Measurements from ENCODE around the gene CUL4B. TPM values are rescaled to one million over a fixed set of nuclear protein-coding genes. Genes with fewer than 3 reads are reported as not detected.
A peak's percentile ranks its signal among the peaks of the same experiment; 100 is the strongest.

The CUL4B gene
- total RNA-seq (10 to 100 TPM; 37.8 to 60.1 (median 47.5) TPM), polyA plus RNA-seq (10 to 100 TPM; 19.6 to 23.3 (median 20.1) TPM)
- long read RNA-seq, donor 1, full-length matches to known transcripts, result 3 of 71 reads
- long read RNA-seq, donor 1, partial matches to known transcripts, result 24 of 71 reads
- long read RNA-seq, donor 1, other reads (novel, unspliced or antisense), result 44 of 71 reads
- long read RNA-seq, donor 2, full-length matches to known transcripts, result 2 of 2 reads
- long read RNA-seq, donor 2, partial matches to known transcripts, result 0 of 2 reads
- long read RNA-seq, donor 2, other reads (novel, unspliced or antisense), result 0 of 2 reads

DNA sequence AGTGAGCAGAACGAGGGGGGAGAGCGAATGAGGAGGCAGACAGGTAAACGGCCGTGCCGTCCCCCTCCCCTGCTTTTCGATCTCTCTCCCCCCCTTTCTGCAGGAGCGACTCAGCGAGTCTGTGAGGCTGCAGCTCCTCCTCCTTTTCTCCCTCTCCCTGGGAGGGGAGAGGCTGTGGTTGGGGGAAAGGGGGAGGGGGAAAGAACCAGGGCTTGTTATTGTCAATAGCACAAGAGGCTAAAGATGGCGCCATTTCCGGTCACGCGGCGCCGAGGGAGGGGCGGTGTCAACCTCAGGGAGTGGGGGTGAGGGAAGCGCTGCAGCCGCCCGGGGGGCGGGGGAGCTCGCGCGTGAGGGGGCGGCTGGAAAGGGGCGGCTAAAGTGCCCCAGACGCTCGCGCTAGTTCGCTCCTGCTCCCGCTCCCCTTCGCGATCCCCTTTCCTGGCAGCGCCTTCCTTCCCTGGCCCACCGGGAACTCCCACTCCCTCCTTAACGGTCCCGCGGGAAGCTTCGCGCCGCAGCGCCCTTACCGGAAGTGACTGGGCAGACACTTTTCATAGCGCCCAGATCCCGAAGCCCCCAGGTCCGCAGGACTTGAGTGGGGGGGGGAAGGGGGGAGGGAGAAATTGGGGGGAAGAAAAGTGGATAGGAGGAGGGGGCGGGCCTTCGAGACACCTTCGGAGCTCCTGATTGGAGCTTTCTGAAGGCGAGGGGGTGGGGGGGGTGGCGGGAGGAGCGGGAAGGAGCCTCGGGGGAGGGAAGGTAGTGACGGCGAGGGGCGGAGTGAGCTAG, at the start of gene CUL4B:
CUL4B (minus strand) TSS at position 121 of the 792 bp plus-strand sequence. CDS start 324 bp downstream, outside the sequence.
- H3K27ac ChIP-seq, result peak within 1 kb of the TSS; percentile 84 to 99 (median 96)
- H3K36me3 ChIP-seq, result peaks cover 0 to 19% (median 0%) of the 10 kb centered on the region in 6 donors
- no peaks in the 10 kb centered on the region for H3K9me3 ChIP-seq
- peaks cover 4 to 48% (median 23%) of the 10 kb centered on the region in 6 donors for H3K4me1 ChIP-seq
- peak within 1 kb of the TSS; percentile 49 to 83 (median 54) for H3K4me3 ChIP-seq
- no peaks in the 10 kb centered on the region for H3K27me3 ChIP-seq (replicated peaks in 1 of 7)
- intact Hi-C loops (cut with DNase I; ENCODE audit: low total_unique reads), result no loop called here
- WGBS, 5 donors, result 1 to 34% (median 5%) methylated on average over 27 to 52 of the region's 54 CpGs
- TF ChIP-seq, protein P1, sequence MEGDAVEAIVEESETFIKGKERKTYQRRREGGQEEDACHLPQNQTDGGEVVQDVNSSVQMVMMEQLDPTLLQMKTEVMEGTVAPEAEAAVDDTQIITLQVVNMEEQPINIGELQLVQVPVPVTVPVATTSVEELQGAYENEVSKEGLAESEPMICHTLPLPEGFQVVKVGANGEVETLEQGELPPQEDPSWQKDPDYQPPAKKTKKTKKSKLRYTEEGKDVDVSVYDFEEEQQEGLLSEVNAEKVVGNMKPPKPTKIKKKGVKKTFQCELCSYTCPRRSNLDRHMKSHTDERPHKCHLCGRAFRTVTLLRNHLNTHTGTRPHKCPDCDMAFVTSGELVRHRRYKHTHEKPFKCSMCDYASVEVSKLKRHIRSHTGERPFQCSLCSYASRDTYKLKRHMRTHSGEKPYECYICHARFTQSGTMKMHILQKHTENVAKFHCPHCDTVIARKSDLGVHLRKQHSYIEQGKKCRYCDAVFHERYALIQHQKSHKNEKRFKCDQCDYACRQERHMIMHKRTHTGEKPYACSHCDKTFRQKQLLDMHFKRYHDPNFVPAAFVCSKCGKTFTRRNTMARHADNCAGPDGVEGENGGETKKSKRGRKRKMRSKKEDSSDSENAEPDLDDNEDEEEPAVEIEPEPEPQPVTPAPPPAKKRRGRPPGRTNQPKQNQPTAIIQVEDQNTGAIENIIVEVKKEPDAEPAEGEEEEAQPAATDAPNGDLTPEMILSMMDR (IDR thresholded peaks at IDR 0.05 in 8 of 11, conservative IDR thresholded peaks at IDR 0.05 in 3 of 11), result no peak
- TF ChIP-seq POLR2AphosphoS5 (IDR thresholded peaks at IDR 0.05) (peak; percentile 81 to 84 (median 84)), POLR2A (IDR thresholded peaks at IDR 0.05) (peak in 2 of 3 donors; percentile 15 to 33)
- DNase-seq, result peak; percentile 98

DNA sequence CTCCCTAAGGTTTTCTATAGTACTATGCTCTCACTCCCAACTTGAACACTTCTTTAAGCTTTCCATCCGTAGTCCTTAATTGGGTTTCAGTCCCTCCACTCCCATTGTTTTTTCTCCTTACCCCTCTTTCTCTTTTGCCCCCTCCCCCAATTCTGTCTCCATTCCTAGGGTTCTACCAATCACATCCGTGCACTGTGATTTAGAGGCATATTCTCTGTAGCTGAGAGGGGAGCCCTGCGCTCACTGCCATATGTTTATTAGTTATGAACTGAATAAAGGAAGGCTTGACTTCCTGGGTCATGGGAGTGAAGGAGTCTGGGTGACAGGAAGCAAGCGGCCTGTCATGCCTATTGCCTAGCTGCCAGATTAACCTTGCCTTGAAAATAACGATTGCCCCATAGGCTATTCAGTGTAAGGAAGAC, 43.6 kb upstream of the CUL4B start:
- intact Hi-C loops (cut with DNase I; ENCODE audit: low total_unique reads), result no loop called here
- H3K36me3 ChIP-seq, result peaks cover 0 to 23% (median 0%) of the 10 kb centered on the region in 6 donors
- H3K27me3 ChIP-seq (replicated peaks in 1 of 7), result no peaks in the 10 kb centered on the region
- TF ChIP-seq POLR2AphosphoS5 (IDR thresholded peaks at IDR 0.05) (no peak), POLR2A (IDR thresholded peaks at IDR 0.05) (no peak)
- TF ChIP-seq, protein P1 (IDR thresholded peaks at IDR 0.05 in 8 of 11, conservative IDR thresholded peaks at IDR 0.05 in 3 of 11), result no peak
- peak overlapping the region; percentile 69 to 92 (median 87) for H3K27ac ChIP-seq
- peak overlapping the region; percentile 46 to 78 (median 55) for H3K4me3 ChIP-seq
- DNase-seq, result no peak
- H3K9me3 ChIP-seq, result no peaks in the 10 kb centered on the region
- 0 to 28% (median 4%) methylated on average over 5 of the region's 5 CpGs for WGBS, 5 donors
- peaks cover 5 to 17% (median 12%) of the 10 kb centered on the region in 6 donors for H3K4me1 ChIP-seq

DNA sequence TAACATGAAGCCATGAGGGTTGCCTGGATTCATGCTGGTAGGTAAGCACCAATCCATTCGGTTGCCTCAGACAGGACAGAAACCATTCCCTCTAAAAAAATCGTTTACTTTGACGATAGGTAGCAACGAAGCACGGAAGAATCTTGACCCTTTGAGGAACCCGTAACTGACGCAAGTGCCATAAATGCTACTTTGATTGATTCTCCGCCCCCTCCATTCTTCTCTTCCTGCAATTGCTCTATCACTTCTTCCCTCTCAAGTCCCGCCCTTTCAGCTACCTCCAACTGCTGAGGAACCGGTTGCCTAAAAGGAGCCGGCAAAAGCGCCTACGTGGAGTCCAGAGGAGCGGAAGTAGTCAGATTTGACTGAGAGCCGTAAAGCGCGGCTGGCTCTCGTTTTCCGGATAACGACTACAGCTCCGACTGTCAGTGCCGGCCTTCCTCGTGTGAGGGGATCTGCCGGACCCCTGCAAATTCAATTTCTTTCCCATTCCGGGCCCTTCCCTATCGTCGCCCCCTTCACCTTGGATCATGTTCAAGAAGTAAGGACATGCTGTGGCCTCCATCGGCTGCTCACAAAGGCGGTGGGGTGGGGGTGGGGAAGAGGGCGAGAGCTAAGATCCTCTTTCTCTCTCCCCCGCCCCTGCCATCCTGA, 43.1 kb upstream of the CUL4B start, which contains the start of gene MCTS1:
MCTS1 (plus strand) TSS at position 395 of the 654 bp plus-strand sequence; CDS start at position 531, 136 bp downstream.
- intact Hi-C loops (cut with DNase I; ENCODE audit: low total_unique reads), result no loop called here
- Histone ChIP-seq H3K4me1 (peaks cover 5 to 17% (median 12%) of the 10 kb centered on the region in 6 donors), H3K27me3 (replicated peaks in 1 of 7) (no peaks in the 10 kb centered on the region), H3K36me3 (peaks cover 0 to 18% (median 0%) of the 10 kb centered on the region in 6 donors), H3K27ac (peak within 1 kb of the TSS; percentile 69 to 92 (median 87)), H3K9me3 (no peaks in the 10 kb centered on the region), H3K4me3 (peak within 1 kb of the TSS; percentile 46 to 78 (median 55))
- DNase-seq, result peak; percentile 92
- WGBS, 5 donors, result 0 to 47% (median 1%) methylated on average over 19 to 31 of the region's 31 CpGs
- TF ChIP-seq, protein P1 (IDR thresholded peaks at IDR 0.05 in 8 of 11, conservative IDR thresholded peaks at IDR 0.05 in 3 of 11), result no peak
- peak; percentile 36 to 75 (median 74) for TF ChIP-seq POLR2AphosphoS5 (IDR thresholded peaks at IDR 0.05)
